ENCODE measurements around the gene RBM27. TPM values are rescaled to one million over a fixed set of nuclear protein-coding genes. Genes with fewer than 3 reads are reported as not detected.

RBM27 gene
- total and polyA plus RNA-seq, 2 of the 4 experiments (the other 2 are of a cell fraction): 7.7 to 19.2 TPM

DNA sequence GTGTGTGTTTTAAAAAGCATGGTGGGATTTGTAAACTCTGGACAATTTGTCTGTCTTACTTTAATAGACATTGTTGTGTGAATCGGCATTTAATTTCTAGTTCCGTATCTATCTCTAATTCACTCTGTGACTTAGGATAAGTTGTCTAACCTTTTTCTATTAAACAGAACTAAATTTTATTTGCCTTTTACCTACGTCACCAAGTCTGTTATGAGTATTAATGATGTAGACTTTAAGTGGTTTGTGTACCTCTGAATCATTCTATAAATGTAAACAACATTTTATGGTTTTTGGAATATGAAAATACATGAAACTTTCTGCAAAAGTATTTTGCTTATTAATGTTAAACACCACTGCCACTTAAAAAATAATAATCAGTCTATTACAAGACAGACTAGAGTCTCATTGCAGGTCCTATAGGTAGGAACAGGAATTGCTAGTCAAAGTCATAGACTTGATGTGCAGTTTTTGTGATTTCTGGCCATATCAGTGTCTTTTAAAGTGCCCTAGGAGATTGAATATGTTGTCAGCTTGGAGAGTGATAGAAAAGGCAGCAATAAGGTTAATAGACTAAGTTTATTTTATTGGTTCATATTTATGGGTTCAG lies 5.6 kb downstream of the RBM27 start:
- no peaks in the 10 kb centered on the region for H3K9me3 ChIP-seq (ENCODE audit: control insufficient read depth, insufficient read depth, low read length)
- H3K4ac ChIP-seq (ENCODE audit: low read depth, low read length): no peak overlapping the region
- H3K4me1 ChIP-seq (ENCODE audit: control insufficient read depth, insufficient read depth, low read length): 0 out of 2 replicates have a peak, but pooled peaks cover 2% of the 10 kb centered on the region
- POLR2A ChIA-PET (ENCODE audit: unreplicated experiment): no interaction called here
- H2BK120ac ChIP-seq (ENCODE audit: low read depth, low read length): no peak overlapping the region
- H2BK15ac ChIP-seq (ENCODE audit: low read depth, low read length): no peak overlapping the region
- in situ Hi-C loops (cut with MboI; ENCODE audit: low sequenced_read_pairs): no loop called here
- no peak for TF ChIP-seq MAZ (IDR thresholded peaks at IDR 0.05; ENCODE audit: borderline replicate concordance, low read depth, low read length)
- TF ChIP-seq POLR2A (IDR thresholded peaks at IDR 0.05; ENCODE audit: low read depth, low read length): no peak
- TF ChIP-seq, protein P1, sequence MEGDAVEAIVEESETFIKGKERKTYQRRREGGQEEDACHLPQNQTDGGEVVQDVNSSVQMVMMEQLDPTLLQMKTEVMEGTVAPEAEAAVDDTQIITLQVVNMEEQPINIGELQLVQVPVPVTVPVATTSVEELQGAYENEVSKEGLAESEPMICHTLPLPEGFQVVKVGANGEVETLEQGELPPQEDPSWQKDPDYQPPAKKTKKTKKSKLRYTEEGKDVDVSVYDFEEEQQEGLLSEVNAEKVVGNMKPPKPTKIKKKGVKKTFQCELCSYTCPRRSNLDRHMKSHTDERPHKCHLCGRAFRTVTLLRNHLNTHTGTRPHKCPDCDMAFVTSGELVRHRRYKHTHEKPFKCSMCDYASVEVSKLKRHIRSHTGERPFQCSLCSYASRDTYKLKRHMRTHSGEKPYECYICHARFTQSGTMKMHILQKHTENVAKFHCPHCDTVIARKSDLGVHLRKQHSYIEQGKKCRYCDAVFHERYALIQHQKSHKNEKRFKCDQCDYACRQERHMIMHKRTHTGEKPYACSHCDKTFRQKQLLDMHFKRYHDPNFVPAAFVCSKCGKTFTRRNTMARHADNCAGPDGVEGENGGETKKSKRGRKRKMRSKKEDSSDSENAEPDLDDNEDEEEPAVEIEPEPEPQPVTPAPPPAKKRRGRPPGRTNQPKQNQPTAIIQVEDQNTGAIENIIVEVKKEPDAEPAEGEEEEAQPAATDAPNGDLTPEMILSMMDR (conservative IDR thresholded peaks at IDR 0.05; ENCODE audit: low read depth, low read length): no peak; the same call in 1 of the 2 replicates
- TF ChIP-seq SMC3 (IDR thresholded peaks at IDR 0.05; ENCODE audit: low read depth, low read length): no peak
- DNase-seq (peak; percentile 6), ATAC-seq (ENCODE audit: low read depth) (0 out of 2 replicates have a peak, but pooled peaks have one; percentile 37)
- no peak overlapping the region for H3K56ac ChIP-seq (ENCODE audit: extremely low read depth, insufficient read depth, low read length)
- H3K14ac ChIP-seq (replicated peaks; ENCODE audit: low read depth, low read length): no peak overlapping the region
- no TSS peak for BruUV-seq (replicated peaks)
- no peak overlapping the region for H2AK9ac ChIP-seq (replicated peaks; ENCODE audit: low read depth, low read length, poor library complexity)
- no peak overlapping the region for H3K4me3 ChIP-seq (ENCODE audit: insufficient read depth, low read depth, low read length)
- dilution Hi-C loops (cut with HindIII; ENCODE audit: low sequenced_read_pairs, unreplicated experiment): no loop called here
- H4K5ac ChIP-seq (ENCODE audit: low read depth, low read length): no peak overlapping the region
- peaks cover 0 to 34% of the 10 kb centered on the region in 2 experiments; a peak in 3 of 4 replicates for H3K79me1 ChIP-seq (ENCODE audit: low read depth in 1 of 2, low read length in 2 of 2)
- intact Hi-C loops (cut with micrococcal nuclease): no loop called here
- no peak overlapping the region for H2AK5ac ChIP-seq (ENCODE audit: low read depth, low read length)
- no peak overlapping the region for H2AFZ ChIP-seq (replicated peaks; ENCODE audit: low read length, poor library complexity)
- H2BK5ac ChIP-seq (ENCODE audit: low read depth, low read length, poor library complexity, severe bottlenecking): no peak overlapping the region
- whole genome bisulfite sequencing, 2 experiments (ENCODE audit: extremely low coverage in 2 of 2, insufficient read length in 1 of 2): no CpG with 5 or more reads among the region's 3 CpGs
- peak overlapping the region; percentile 40; the same call in 1 of the 2 replicates for H3K4me2 ChIP-seq (ENCODE audit: low read depth, low read length)
- H3K23ac ChIP-seq (ENCODE audit: low read depth, low read length): no peak overlapping the region
- H3K18ac ChIP-seq (ENCODE audit: low read depth, low read length): no peak overlapping the region
- H3K27me3 ChIP-seq (ENCODE audit: control insufficient read depth, insufficient read depth, low read length): no peaks in the 10 kb centered on the region
- 0 out of 2 replicates have a peak, but pooled peaks cover 3% of the 10 kb centered on the region for H3K9me1 ChIP-seq (ENCODE audit: insufficient read depth, low read length)
- H3K36me3 ChIP-seq (ENCODE audit: control insufficient read depth, insufficient read depth, low read length): no peaks in the 10 kb centered on the region
- peaks cover 38% of the 10 kb centered on the region for H4K20me1 ChIP-seq (ENCODE audit: insufficient read depth, low read length)
- no peak overlapping the region for H4K91ac ChIP-seq (ENCODE audit: insufficient read depth, low read depth, low read length)
- H2BK20ac ChIP-seq (ENCODE audit: low read depth, low read length): no peak overlapping the region
- H4K8ac ChIP-seq (ENCODE audit: low read depth in 2 of 2, low read length in 2 of 2): no peak overlapping the region
- no peak overlapping the region for H3K9ac ChIP-seq (ENCODE audit: low read depth, low read length)
- H3K27ac ChIP-seq (ENCODE audit: insufficient read depth, low read length): no peak overlapping the region
- CTCF ChIA-PET: no interaction called here

Measured in IMR-90 (cell line).